ENCODE data around the gene SNIP1. TPM values are rescaled to one million over a fixed set of nuclear protein-coding genes. Genes with fewer than 3 reads are reported as not detected.

SNIP1 gene
- polyA plus RNA-seq, 1 donor from 2014 or later: 9.5 TPM

- H3F3A ChIP-seq (ENCODE audit: insufficient read depth, low read length, poor library complexity, severe bottlenecking): no peaks in the 10 kb centered on the region
- no peak overlapping the region for H3K9ac ChIP-seq (ENCODE audit: low read length)
- no peak overlapping the region for H3K4me2 ChIP-seq (ENCODE audit: low read length)
- H3K36me3 ChIP-seq (ENCODE audit: insufficient read depth, low read length): no peaks in the 10 kb centered on the region
- H3K79me2 ChIP-seq (replicated peaks; ENCODE audit: insufficient read depth, low read length): no peaks in the 10 kb centered on the region
- H2AFZ ChIP-seq (ENCODE audit: low read depth, low read length): no peak overlapping the region
- H4K20me1 ChIP-seq (ENCODE audit: insufficient read depth): no peaks in the 10 kb centered on the region
- no peaks in the 10 kb centered on the region for H3K27me3 ChIP-seq (ENCODE audit: insufficient read depth, low read depth, low read length)
- TF ChIP-seq MXI1 (conservative IDR thresholded peaks at IDR 0.05; ENCODE audit: poor library complexity, severe bottlenecking) (no peak), TAF1 (IDR thresholded peaks at IDR 0.05; ENCODE audit: low read depth) (no peak), RAD21 (conservative IDR thresholded peaks at IDR 0.05) (no peak), EP300 (conservative IDR thresholded peaks at IDR 0.05; ENCODE audit: poor library complexity, severe bottlenecking) (no peak), SMC3 (conservative IDR thresholded peaks at IDR 0.05; ENCODE audit: poor library complexity) (no peak), EZH2 (IDR thresholded peaks at IDR 0.05; ENCODE audit: borderline replicate concordance, insufficient read depth, low read length, poor library complexity, severe bottlenecking) (no peak), REST (IDR thresholded peaks at IDR 0.05; ENCODE audit: borderline replicate concordance) (no peak), CTCF (IDR thresholded peaks at IDR 0.05; ENCODE audit: poor library complexity, severe bottlenecking) (no peak), POLR2AphosphoS5 (IDR thresholded peaks at IDR 0.05) (no peak)
- H3K27ac ChIP-seq (ENCODE audit: low read length): no peak overlapping the region
- H3K9me3 ChIP-seq (ENCODE audit: low read length): no peaks in the 10 kb centered on the region
- no peak overlapping the region for H3K4me3 ChIP-seq (ENCODE audit: low read length)
- H3K9me2 ChIP-seq (ENCODE audit: insufficient read depth, low read length): no peaks in the 10 kb centered on the region
Observed at GRCh38 chr1:37574834-37575480, 20.9 kb upstream of the SNIP1 start.

GRCh38 chr1:37570528-37571334, 16.6 kb upstream of the SNIP1 start:
- H3K9ac ChIP-seq (ENCODE audit: low read length): no peak overlapping the region
- no peaks in the 10 kb centered on the region for H3K79me2 ChIP-seq (replicated peaks; ENCODE audit: insufficient read depth, low read length)
- TF ChIP-seq POLR2AphosphoS5 (IDR thresholded peaks at IDR 0.05): no peak
- TF ChIP-seq TAF1 (IDR thresholded peaks at IDR 0.05; ENCODE audit: low read depth): no peak
- no peak for TF ChIP-seq CTCF (IDR thresholded peaks at IDR 0.05; ENCODE audit: poor library complexity, severe bottlenecking)
- TF ChIP-seq EZH2 (IDR thresholded peaks at IDR 0.05; ENCODE audit: borderline replicate concordance, insufficient read depth, low read length, poor library complexity, severe bottlenecking): no peak
- TF ChIP-seq SMC3 (conservative IDR thresholded peaks at IDR 0.05; ENCODE audit: poor library complexity): no peak
- no peak for TF ChIP-seq EP300 (conservative IDR thresholded peaks at IDR 0.05; ENCODE audit: poor library complexity, severe bottlenecking)
- TF ChIP-seq REST (IDR thresholded peaks at IDR 0.05; ENCODE audit: borderline replicate concordance): no peak
- TF ChIP-seq RAD21 (conservative IDR thresholded peaks at IDR 0.05): no peak
- no peak for TF ChIP-seq MXI1 (conservative IDR thresholded peaks at IDR 0.05; ENCODE audit: poor library complexity, severe bottlenecking)
- H3K4me3 ChIP-seq (ENCODE audit: low read length): no peak overlapping the region
- H3K36me3 ChIP-seq (ENCODE audit: insufficient read depth, low read length): peaks cover 11% of the 10 kb centered on the region
- no peak overlapping the region for H3K4me2 ChIP-seq (ENCODE audit: low read length)
- no peaks in the 10 kb centered on the region for H3K9me3 ChIP-seq (ENCODE audit: low read length)
- H3F3A ChIP-seq (ENCODE audit: insufficient read depth, low read length, poor library complexity, severe bottlenecking): no peaks in the 10 kb centered on the region
- no peaks in the 10 kb centered on the region for H3K9me2 ChIP-seq (ENCODE audit: insufficient read depth, low read length)
- H3K27ac ChIP-seq (ENCODE audit: low read length): no peak overlapping the region
- no peaks in the 10 kb centered on the region for H3K27me3 ChIP-seq (ENCODE audit: insufficient read depth, low read depth, low read length)
- H4K20me1 ChIP-seq (ENCODE audit: insufficient read depth): no peaks in the 10 kb centered on the region
- no peak overlapping the region for H2AFZ ChIP-seq (ENCODE audit: low read depth, low read length)

Data from neural cell (in vitro differentiated cells).